GM12878 (cell line): Measurements from ENCODE around the gene CHRNA9. TPM values are rescaled to one million over a fixed set of nuclear protein-coding genes. Genes with fewer than 3 reads are reported as not detected.

ENCODE experiments used
- ATAC-seq: fragments of 200-7000 bp; cut with Tn5 transposase; 3 replicates; pipeline ENCODE4 v1.9.1; 2020; ENCODE audit warnings: mild to moderate bottlenecking, moderate library complexity
- BruUV-seq: library from RNA; stranded (reverse); fragments of 400-500 nt; replicated peaks from 2 replicates; lab custom pipeline; 2021; lab: Mats Ljungman, UMichigan
- CTCF ChIA-PET: fragments of 300-600 bp; sonication (Branson Sonifier 250); formaldehyde crosslinking; extraction: SDS; loops from one replicate; lab custom pipeline; 2021; ENCODE audit warnings: inconsistent platforms; lab: Yijun Ruan, JAX
- POLR2A ChIA-PET: fragments of 350-600 bp; formaldehyde crosslinking; extraction: SDS; loops from one replicate; lab custom pipeline; 2021; ENCODE audit warnings: inconsistent platforms; lab: Charles Lee
- RAD21 ChIA-PET: fragments of 300-600 bp; sonication (Branson Sonifier 250); formaldehyde crosslinking; loops from one replicate; lab custom pipeline; 2023; ENCODE audit warnings: antibody characterized with exemption; ENCODE audit not compliant: unreplicated experiment; lab: Charles Lee
- SMC1A ChIA-PET: fragments of 300-600 bp; sonication (Branson Sonifier 250); formaldehyde crosslinking; loops from one replicate; lab custom pipeline; 2023; ENCODE audit not compliant: unreplicated experiment, uncharacterized antibody; lab: Charles Lee
- DNase-seq: peaks from one replicate; pipeline ENCODE4 v3.0.0-alpha.2; 2011; ENCODE audit warnings: low read depth, low spot score
- FAIRE-seq: peaks from 3 replicates; lab custom pipeline; 2011; peaks lifted over from hg19 to GRCh38; lab: Jason Lieb, UNC
- H2AFZ ChIP-seq: 2 replicates; pipeline ENCODE4 v1.6.0; 2011; ENCODE audit warnings: low read depth, low read length, control low read depth; ENCODE audit not compliant: control insufficient read depth
- H3K27ac ChIP-seq: 2 replicates; pipeline ENCODE4 v1.5.1; 2011; ENCODE audit warnings: control low read depth; ENCODE audit not compliant: control insufficient read depth, insufficient read depth
- H3K27me3 ChIP-seq, 2 experiments: replicated peaks in 1 of 2; 2 replicates each; pipeline versions ENCODE4 v1.6.0 to v1.6.1; 2011; ENCODE audit warnings: low read length in 1 of 2; ENCODE audit not compliant: control insufficient read depth in 2 of 2, insufficient read depth in 2 of 2
- H3K36me3 ChIP-seq, 2 experiments: 2 replicates each; pipeline ENCODE4 v1.5.1; 2011; ENCODE audit warnings: low read length in 1 of 2; ENCODE audit not compliant: control insufficient read depth in 2 of 2, insufficient read depth in 2 of 2
- H3K4me1 ChIP-seq: 2 replicates; pipeline ENCODE4 v1.6.1; 2011; ENCODE audit warnings: mild to moderate bottlenecking, low read length, moderate library complexity, mixed read lengths; ENCODE audit not compliant: control insufficient read depth, insufficient read depth
- H3K4me2 ChIP-seq: 2 replicates; pipeline ENCODE4 v1.6.0; 2011; ENCODE audit warnings: control low read depth; ENCODE audit not compliant: control insufficient read depth, insufficient read depth
- H3K4me3 ChIP-seq: fragments of 200-600 bp; sonication (generic); 2 replicates; pipeline ENCODE4 v1.5.1; 2016
- H3K79me2 ChIP-seq: 2 replicates; pipeline ENCODE4 v1.6.0; 2011; ENCODE audit warnings: low read length; ENCODE audit not compliant: control insufficient read depth, insufficient read depth
- H3K9ac ChIP-seq: 2 replicates; pipeline ENCODE4 v1.8.0; 2011; ENCODE audit warnings: low read length, control low read depth, mixed read lengths; ENCODE audit not compliant: control insufficient read depth, insufficient read depth
- H3K9me3 ChIP-seq: replicated peaks from 3 replicates; pipeline ENCODE4 v1.5.1; 2011; ENCODE audit warnings: mild to moderate bottlenecking, low read length; ENCODE audit not compliant: control insufficient read depth, insufficient read depth
- H4K20me1 ChIP-seq: 2 replicates; pipeline ENCODE4 v1.6.0; 2011; ENCODE audit not compliant: control insufficient read depth, insufficient read depth
- ASH2L ChIP-seq: fragments of 300-600, 200-600 bp; sonication (generic); IDR thresholded peaks from 2 replicates; pipeline ENCODE4 v1.6.1; 2017; ENCODE audit warnings: low read depth, mild to moderate bottlenecking, borderline replicate concordance
- BCL11A ChIP-seq: IDR thresholded peaks from 2 replicates; pipeline ENCODE4 v1.6.1; 2011; ENCODE audit warnings: low read depth, low read length
- BCL3 ChIP-seq: IDR thresholded peaks from 2 replicates; pipeline ENCODE4 v1.6.1; 2011; ENCODE audit warnings: borderline replicate concordance, low read depth, mild to moderate bottlenecking, moderate library complexity, low read length; ENCODE audit not compliant: insufficient read depth, poor library complexity, severe bottlenecking
- CTCF ChIP-seq, 3 experiments: IDR thresholded peaks in 2 of 3; conservative IDR thresholded peaks in 1 of 3; 2 replicates each; pipeline ENCODE4 v1.5.1; 2011; ENCODE audit warnings: low read depth in 3 of 3, low read length in 3 of 3, mild to moderate bottlenecking in 3 of 3, control low read depth in 2 of 3, moderate library complexity in 2 of 3, inconsistent platforms in 1 of 3, mixed read lengths in 1 of 3; ENCODE audit not compliant: control insufficient read depth in 2 of 3, insufficient read depth in 1 of 3; ENCODE audit errors: extremely low read depth in 1 of 3
- FOXM1 ChIP-seq: IDR thresholded peaks from 2 replicates; pipeline ENCODE4 v1.6.1; 2012; ENCODE audit warnings: low read depth, mild to moderate bottlenecking, inconsistent platforms, low read length, moderate library complexity
- NR2C1 ChIP-seq: fragments of 450-650 bp; IDR thresholded peaks from 2 replicates; pipeline ENCODE4 v1.6.1; 2017; ENCODE audit warnings: antibody characterized with exemption, mild to moderate bottlenecking, moderate library complexity
- RELA ChIP-seq: fragments of 450-650 bp; IDR thresholded peaks from 2 replicates; pipeline ENCODE4 v1.8.0; 2014; ENCODE audit warnings: borderline replicate concordance; ENCODE audit not compliant: partially characterized antibody
- STAT1 ChIP-seq: fragments of 450-650 bp; conservative IDR thresholded peaks from 2 replicates; pipeline ENCODE4 v1.6.1; 2014; ENCODE audit warnings: antibody characterized with exemption, mild to moderate bottlenecking
- USF2 ChIP-seq: IDR thresholded peaks from 2 replicates; pipeline ENCODE4 v1.6.1; 2011; ENCODE audit warnings: low read depth, low read length, improper control_type of control experiment, borderline replicate concordance
- WGBS: methylation state at CpG from one replicate; pipeline ENCODE4 v1.1.6; 2016; ENCODE audit warnings: low lambda C conversion rate; ENCODE audit not compliant: insufficient replicate concordance, insufficient coverage; ENCODE audit errors: missing lambda C conversion rate; 5-methylcytosine and 5-hydroxymethylcytosine counted together
- in situ Hi-C: fragments of 300-500 bp; cut with MboI; formaldehyde crosslinking; loops from 9 replicates; pipeline ENCODE4 v1.14.3; 2018; ENCODE audit warnings: mixed read lengths
- intact Hi-C: fragments of 100-400 bp; cut with micrococcal nuclease; formaldehyde crosslinking; loops from one replicate; pipeline ENCODE4 v1.14.2; 2022; ENCODE audit not compliant: unreplicated experiment
- polyA plus RNA-seq, 11 experiments: library from polyadenylated mRNA; depleted of rRNA in 4 of 11; unstranded in 6 of 11; stranded (reverse) in 5 of 11; fragments of >200 nt; fragmentation: Nextera tagmentation in 4 of 11; fragmentation: Illumina TruSeq in 1 of 11; extraction: Ambion mirVana in 4 of 11; extraction: Trizol in 1 of 11; gene quantifications; 1 replicate in 1 of 11; 2 replicates in 10 of 11; pipeline versions ENCODE4 v1.2.1 to v1.2.3, GENCODE V29; 2011 to 2016; ENCODE audit warnings: inconsistent platforms in 2 of 11, missing spikeins in 2 of 11, low read depth in 1 of 11
- total RNA-seq, 4 experiments: library from RNA; depleted of rRNA in 3 of 4; stranded (reverse); fragments of >200 nt in 3 of 4; fragmentation: Illumina TruSeq in 1 of 4; extraction: Trizol in 1 of 4; gene quantifications; 2 replicates each; pipeline versions ENCODE4 v1.2.1 to v1.2.3, GENCODE V29; 2013 to 2021
- TF ChIP-seq, protein P1 (sequence below): fragments of 150-350 bp; IDR thresholded peaks from 2 replicates; pipeline ENCODE4 v1.6.1; 2014; ENCODE audit warnings: mild to moderate bottlenecking, low read depth, low read length
- TF ChIP-seq, protein P2 (sequence below): fragments of 450-650 bp; IDR thresholded peaks from 2 replicates; pipeline ENCODE4 v1.6.1; 2017; ENCODE audit warnings: mild to moderate bottlenecking, moderate library complexity

The CHRNA9 gene
- total and polyA plus RNA-seq, 10 of the 15 experiments (the other 5 are each of a cell fraction or from before 2014, with no cell fraction given): 0.05 to 0.09 (median 0.08) TPM; not detected in 7

DNA sequence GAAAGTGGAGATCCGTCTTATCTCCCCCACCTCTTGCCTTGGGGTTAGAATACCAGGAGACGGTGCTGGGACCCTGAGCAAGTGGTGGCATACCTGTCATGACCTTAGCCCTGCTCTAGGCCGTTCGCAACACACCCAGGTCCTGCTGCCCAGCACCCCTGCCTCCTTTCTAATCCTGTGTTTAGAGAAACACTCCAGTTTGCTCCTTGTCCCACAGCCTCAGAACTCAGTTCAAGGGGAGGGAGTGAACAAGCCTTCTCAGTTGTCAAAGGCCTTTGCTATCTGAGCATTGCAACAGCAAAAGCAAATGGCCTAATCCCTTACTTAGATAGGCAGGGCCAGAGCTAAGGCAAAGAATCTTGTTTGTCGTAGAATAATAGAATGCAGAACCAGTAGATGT lies 67.9 kb downstream of the CHRNA9 start:
- DNase-seq: no peak
- 78% methylated on average over 5 of the region's 5 CpGs for WGBS
- ATAC-seq: no peak
- Histone ChIP-seq H2AFZ (no peak overlapping the region), H3K27me3 (no peaks in the 10 kb centered on the region), H3K9ac (no peak overlapping the region), H3K36me3 (no peaks in the 10 kb centered on the region), H3K79me2 (no peaks in the 10 kb centered on the region), H3K27ac (no peak overlapping the region), H4K20me1 (no peaks in the 10 kb centered on the region), H3K4me2 (no peak overlapping the region), H3K4me3 (no peak overlapping the region), H3K4me1 (no peaks in the 10 kb centered on the region), H3K9me3 (peaks cover 6% of the 10 kb centered on the region; the same call in 1 of the 3 replicates)
- BruUV-seq: no TSS peak
- ChIA-PET POLR2A (no interaction called here), SMC1A (interaction anchor here (2.1 kb wide), 1 partner anchor 9 kb away, joined by 6 read pairs; no protein-coding TSS in a partner anchor), CTCF (interaction anchor here (0.6 kb wide), 1 partner anchor 152 kb away, joined by 4 read pairs; no protein-coding TSS in a partner anchor), RAD21 (no interaction called here)
- in situ Hi-C loops: no loop called here
- intact Hi-C loops: no loop called here
- no peak for FAIRE-seq
- TF ChIP-seq USF2 (no peak), STAT1 (no peak), RELA (no peak), BCL11A (no peak), NR2C1 (no peak), CTCF (IDR thresholded peaks at IDR 0.05 in 2 of 3, conservative IDR thresholded peaks at IDR 0.05 in 1 of 3; ENCODE audit: control insufficient read depth in 2 of 3, extremely low read depth in 1 of 3, insufficient read depth in 1 of 3, low read depth in 3 of 3, low read length in 3 of 3) (no peak), ASH2L (no peak), BCL3 (no peak), FOXM1 (no peak)
- TF ChIP-seq, protein P1, sequence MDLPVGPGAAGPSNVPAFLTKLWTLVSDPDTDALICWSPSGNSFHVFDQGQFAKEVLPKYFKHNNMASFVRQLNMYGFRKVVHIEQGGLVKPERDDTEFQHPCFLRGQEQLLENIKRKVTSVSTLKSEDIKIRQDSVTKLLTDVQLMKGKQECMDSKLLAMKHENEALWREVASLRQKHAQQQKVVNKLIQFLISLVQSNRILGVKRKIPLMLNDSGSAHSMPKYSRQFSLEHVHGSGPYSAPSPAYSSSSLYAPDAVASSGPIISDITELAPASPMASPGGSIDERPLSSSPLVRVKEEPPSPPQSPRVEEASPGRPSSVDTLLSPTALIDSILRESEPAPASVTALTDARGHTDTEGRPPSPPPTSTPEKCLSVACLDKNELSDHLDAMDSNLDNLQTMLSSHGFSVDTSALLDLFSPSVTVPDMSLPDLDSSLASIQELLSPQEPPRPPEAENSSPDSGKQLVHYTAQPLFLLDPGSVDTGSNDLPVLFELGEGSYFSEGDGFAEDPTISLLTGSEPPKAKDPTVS: no peak
- TF ChIP-seq, protein P2, sequence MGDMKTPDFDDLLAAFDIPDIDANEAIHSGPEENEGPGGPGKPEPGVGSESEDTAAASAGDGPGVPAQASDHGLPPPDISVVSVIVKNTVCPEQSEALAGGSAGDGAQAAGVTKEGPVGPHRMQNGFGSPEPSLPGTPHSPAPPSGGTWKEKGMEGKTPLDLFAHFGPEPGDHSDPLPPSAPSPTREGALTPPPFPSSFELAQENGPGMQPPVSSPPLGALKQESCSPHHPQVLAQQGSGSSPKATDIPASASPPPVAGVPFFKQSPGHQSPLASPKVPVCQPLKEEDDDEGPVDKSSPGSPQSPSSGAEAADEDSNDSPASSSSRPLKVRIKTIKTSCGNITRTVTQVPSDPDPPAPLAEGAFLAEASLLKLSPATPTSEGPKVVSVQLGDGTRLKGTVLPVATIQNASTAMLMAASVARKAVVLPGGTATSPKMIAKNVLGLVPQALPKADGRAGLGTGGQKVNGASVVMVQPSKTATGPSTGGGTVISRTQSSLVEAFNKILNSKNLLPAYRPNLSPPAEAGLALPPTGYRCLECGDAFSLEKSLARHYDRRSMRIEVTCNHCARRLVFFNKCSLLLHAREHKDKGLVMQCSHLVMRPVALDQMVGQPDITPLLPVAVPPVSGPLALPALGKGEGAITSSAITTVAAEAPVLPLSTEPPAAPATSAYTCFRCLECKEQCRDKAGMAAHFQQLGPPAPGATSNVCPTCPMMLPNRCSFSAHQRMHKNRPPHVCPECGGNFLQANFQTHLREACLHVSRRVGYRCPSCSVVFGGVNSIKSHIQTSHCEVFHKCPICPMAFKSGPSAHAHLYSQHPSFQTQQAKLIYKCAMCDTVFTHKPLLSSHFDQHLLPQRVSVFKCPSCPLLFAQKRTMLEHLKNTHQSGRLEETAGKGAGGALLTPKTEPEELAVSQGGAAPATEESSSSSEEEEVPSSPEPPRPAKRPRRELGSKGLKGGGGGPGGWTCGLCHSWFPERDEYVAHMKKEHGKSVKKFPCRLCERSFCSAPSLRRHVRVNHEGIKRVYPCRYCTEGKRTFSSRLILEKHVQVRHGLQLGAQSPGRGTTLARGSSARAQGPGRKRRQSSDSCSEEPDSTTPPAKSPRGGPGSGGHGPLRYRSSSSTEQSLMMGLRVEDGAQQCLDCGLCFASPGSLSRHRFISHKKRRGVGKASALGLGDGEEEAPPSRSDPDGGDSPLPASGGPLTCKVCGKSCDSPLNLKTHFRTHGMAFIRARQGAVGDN: no peak
